Measurements from ENCODE around the gene OPN5. TPM values are rescaled to one million over a fixed set of nuclear protein-coding genes. Genes with fewer than 3 reads are reported as not detected.

The OPN5 gene
- total RNA-seq, 2 donors from 2014 or later = 0.85 TPM; not detected in 1

- intact Hi-C loops (cut with DNase I) = no loop called here
- H3K4me3 ChIP-seq = no peak overlapping the region
- H3K36me3 ChIP-seq = no peaks in the 10 kb centered on the region
- H3K27me3 ChIP-seq (replicated peaks; ENCODE audit: insufficient read depth) = no peaks in the 10 kb centered on the region
- no peak overlapping the region for H3K27ac ChIP-seq
- TF ChIP-seq, protein P1, sequence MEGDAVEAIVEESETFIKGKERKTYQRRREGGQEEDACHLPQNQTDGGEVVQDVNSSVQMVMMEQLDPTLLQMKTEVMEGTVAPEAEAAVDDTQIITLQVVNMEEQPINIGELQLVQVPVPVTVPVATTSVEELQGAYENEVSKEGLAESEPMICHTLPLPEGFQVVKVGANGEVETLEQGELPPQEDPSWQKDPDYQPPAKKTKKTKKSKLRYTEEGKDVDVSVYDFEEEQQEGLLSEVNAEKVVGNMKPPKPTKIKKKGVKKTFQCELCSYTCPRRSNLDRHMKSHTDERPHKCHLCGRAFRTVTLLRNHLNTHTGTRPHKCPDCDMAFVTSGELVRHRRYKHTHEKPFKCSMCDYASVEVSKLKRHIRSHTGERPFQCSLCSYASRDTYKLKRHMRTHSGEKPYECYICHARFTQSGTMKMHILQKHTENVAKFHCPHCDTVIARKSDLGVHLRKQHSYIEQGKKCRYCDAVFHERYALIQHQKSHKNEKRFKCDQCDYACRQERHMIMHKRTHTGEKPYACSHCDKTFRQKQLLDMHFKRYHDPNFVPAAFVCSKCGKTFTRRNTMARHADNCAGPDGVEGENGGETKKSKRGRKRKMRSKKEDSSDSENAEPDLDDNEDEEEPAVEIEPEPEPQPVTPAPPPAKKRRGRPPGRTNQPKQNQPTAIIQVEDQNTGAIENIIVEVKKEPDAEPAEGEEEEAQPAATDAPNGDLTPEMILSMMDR (IDR thresholded peaks at IDR 0.05) = no peak
- TF ChIP-seq POLR2AphosphoS5 (IDR thresholded peaks at IDR 0.05) = no peak
- no peak for TF ChIP-seq POLR2A (IDR thresholded peaks at IDR 0.05)
- no peaks in the 10 kb centered on the region for H3K9me3 ChIP-seq
- no peaks in the 10 kb centered on the region for H3K4me1 ChIP-seq (replicated peaks)
- WGBS = 13% methylated on average over 2 of the region's 2 CpGs
- no peak for DNase-seq (ENCODE audit: low spot score)
These were observed 50.7 kb downstream of the OPN5 start for GRCh38 chr6:47832386-47833100.

GRCh38 chr6:47834196-47834595 lies 52.4 kb downstream of the OPN5 start:
- TF ChIP-seq POLR2AphosphoS5 (IDR thresholded peaks at IDR 0.05) = no peak
- TF ChIP-seq, protein P1 (IDR thresholded peaks at IDR 0.05) = no peak
- TF ChIP-seq POLR2A (IDR thresholded peaks at IDR 0.05) = no peak
- no peaks in the 10 kb centered on the region for H3K9me3 ChIP-seq
- DNase-seq (ENCODE audit: low spot score) = no peak
- no peaks in the 10 kb centered on the region for H3K36me3 ChIP-seq
- H3K4me1 ChIP-seq (replicated peaks) = no peaks in the 10 kb centered on the region
- no peak overlapping the region for H3K27ac ChIP-seq
- intact Hi-C loops (cut with DNase I) = no loop called here
- H3K27me3 ChIP-seq (replicated peaks; ENCODE audit: insufficient read depth) = no peaks in the 10 kb centered on the region
- no peak overlapping the region for H3K4me3 ChIP-seq

DNA sequence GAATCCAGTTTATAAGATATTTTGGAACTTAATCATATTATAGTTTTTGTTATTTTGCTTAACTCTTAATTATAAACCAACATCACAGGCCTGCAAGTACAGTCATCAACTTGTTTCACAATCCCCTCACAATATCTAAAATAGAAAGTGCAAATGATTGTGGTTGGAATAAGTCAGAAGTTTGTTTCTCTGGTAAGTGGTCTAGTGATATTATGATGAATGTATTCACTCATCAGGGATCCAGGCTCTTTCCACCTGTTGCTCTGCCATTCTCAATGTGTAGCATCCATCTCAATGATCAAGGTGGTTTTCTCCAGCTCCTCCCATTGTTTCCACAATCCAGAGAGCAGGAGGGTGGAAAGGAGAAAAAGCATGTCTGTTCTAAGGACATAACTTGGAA lies 54.2 kb downstream of the OPN5 start:
- Histone ChIP-seq H3K27me3 (replicated peaks; ENCODE audit: insufficient read depth) (no peaks in the 10 kb centered on the region), H3K36me3 (no peaks in the 10 kb centered on the region), H3K4me1 (replicated peaks) (no peaks in the 10 kb centered on the region), H3K27ac (no peak overlapping the region), H3K4me3 (no peak overlapping the region), H3K9me3 (no peaks in the 10 kb centered on the region)
- DNase-seq (ENCODE audit: low spot score) = no peak
- intact Hi-C loops (cut with DNase I) = no loop called here
- TF ChIP-seq, protein P1 (IDR thresholded peaks at IDR 0.05) = no peak
- TF ChIP-seq POLR2A (IDR thresholded peaks at IDR 0.05) = no peak
- TF ChIP-seq POLR2AphosphoS5 (IDR thresholded peaks at IDR 0.05) = no peak

GRCh38 chr6:47836639-47837038 lies 54.8 kb downstream of the OPN5 start:
- Histone ChIP-seq H3K4me1 (replicated peaks) (no peaks in the 10 kb centered on the region), H3K9me3 (no peaks in the 10 kb centered on the region), H3K36me3 (no peaks in the 10 kb centered on the region), H3K27ac (no peak overlapping the region), H3K27me3 (replicated peaks; ENCODE audit: insufficient read depth) (no peaks in the 10 kb centered on the region), H3K4me3 (no peak overlapping the region)
- intact Hi-C loops (cut with DNase I) = no loop called here
- TF ChIP-seq POLR2A (IDR thresholded peaks at IDR 0.05) = no peak
- no peak for TF ChIP-seq POLR2AphosphoS5 (IDR thresholded peaks at IDR 0.05)
- TF ChIP-seq, protein P1 (IDR thresholded peaks at IDR 0.05) = no peak
- WGBS = 100% methylated on average over 1 of the region's 1 CpG
- no peak for DNase-seq (ENCODE audit: low spot score)

- 86% methylated on average over 1 of the region's 1 CpG for WGBS
- TF ChIP-seq POLR2AphosphoS5 (IDR thresholded peaks at IDR 0.05) = no peak
- TF ChIP-seq, protein P1 (IDR thresholded peaks at IDR 0.05) = no peak
- TF ChIP-seq POLR2A (IDR thresholded peaks at IDR 0.05) = no peak
- Histone ChIP-seq H3K4me1 (replicated peaks) (no peaks in the 10 kb centered on the region), H3K27me3 (replicated peaks; ENCODE audit: insufficient read depth) (no peaks in the 10 kb centered on the region), H3K4me3 (no peak overlapping the region), H3K36me3 (no peaks in the 10 kb centered on the region), H3K27ac (no peak overlapping the region), H3K9me3 (no peaks in the 10 kb centered on the region)
- no peak for DNase-seq (ENCODE audit: low spot score)
- intact Hi-C loops (cut with DNase I) = no loop called here
These were observed 57.8 kb downstream of the OPN5 start for GRCh38 chr6:47839645-47840044.
